ENCODE measurements around the gene RPL22L1. TPM values are rescaled to one million over a fixed set of nuclear protein-coding genes. Genes with fewer than 3 reads are reported as not detected.
"Not testable (repeated sequence)": the region's sequence is repeated elsewhere in the genome, so short reads cannot be mapped to it uniquely, and the experiment has no call there.

RPL22L1 gene
- total RNA-seq, 1 donor from 2014 or later = 119 TPM

GRCh38 chr3:170878688-170879087 lies 8.7 kb upstream of the RPL22L1 start:
- DNase-seq (ENCODE audit: low read depth, low spot score) = not testable (repeated sequence)

GRCh38 chr3:170877311-170877710 lies 7.3 kb upstream of the RPL22L1 start:
- not testable (repeated sequence) for DNase-seq (ENCODE audit: low read depth, low spot score)

GRCh38 chr3:170876537-170876936 lies 6.5 kb upstream of the RPL22L1 start:
- DNase-seq (ENCODE audit: low read depth, low spot score) = no peak

GRCh38 chr3:170869239-170869590 lies 780 bp downstream of the RPL22L1 start:
- DNase-seq (ENCODE audit: low read depth, low spot score) = no peak

- no peak for DNase-seq (ENCODE audit: low read depth, low spot score)
Measured at GRCh38 chr3:170868577-170869238, 1.3 kb downstream of the RPL22L1 start.

GRCh38 chr3:170867143-170867937 lies 2.7 kb downstream of the RPL22L1 start:
- no peak for DNase-seq (ENCODE audit: low read depth, low spot score)

- DNase-seq (ENCODE audit: low read depth, low spot score) = no peak
Measured at GRCh38 chr3:170866499-170866898, 3.5 kb downstream of the RPL22L1 start.

- no peak for DNase-seq (ENCODE audit: low read depth, low spot score)
Measured at GRCh38 chr3:170865209-170866094, 4.5 kb downstream of the RPL22L1 start.

GRCh38 chr3:170864525-170865208 lies 5.3 kb downstream of the RPL22L1 start:
- DNase-seq (ENCODE audit: low read depth, low spot score) = no peak

GRCh38 chr3:170863816-170864215 lies 6.2 kb downstream of the RPL22L1 start:
- DNase-seq (ENCODE audit: low read depth, low spot score) = no peak

- DNase-seq (ENCODE audit: low read depth, low spot score) = no peak
Measured at GRCh38 chr3:170862618-170863374, 7.2 kb downstream of the RPL22L1 start.

GRCh38 chr3:170858599-170858998 lies 11.4 kb downstream of the RPL22L1 start:
- DNase-seq (ENCODE audit: low read depth, low spot score) = no peak

- no peak for DNase-seq (ENCODE audit: low read depth, low spot score)
Measured at GRCh38 chr3:170852324-170852723, 17.7 kb downstream of the RPL22L1 start.

- no peak for DNase-seq (ENCODE audit: low read depth, low spot score)
Measured at GRCh38 chr3:170848292-170848917, 21.6 kb downstream of the RPL22L1 start.

- DNase-seq (ENCODE audit: low read depth, low spot score) = no peak
Measured at GRCh38 chr3:170844377-170844776, 25.6 kb downstream of the RPL22L1 start.

- DNase-seq (ENCODE audit: low read depth, low spot score) = peak; percentile 2
Measured at GRCh38 chr3:170840291-170840859, 29.6 kb downstream of the RPL22L1 start.

- DNase-seq (ENCODE audit: low read depth, low spot score) = no peak
Measured at GRCh38 chr3:170839518-170840100, 30.4 kb downstream of the RPL22L1 start.

GRCh38 chr3:170836491-170836890 lies 33.5 kb downstream of the RPL22L1 start:
- DNase-seq (ENCODE audit: low read depth, low spot score) = no peak

- DNase-seq (ENCODE audit: low read depth, low spot score) = no peak
Measured at GRCh38 chr3:170835336-170835735, 34.7 kb downstream of the RPL22L1 start.
